Activated T-helper 2 cell treated with anti-CD3 and anti-CD28 coated beads, Interferon-gamma antibody, Interleukin-2, Interleukin-4, amounts not matched to agents 10 μg/mL and 5 μg/mL and 100 μg/mL, durations not matched to agents 14 hours and 24 hours and 36 hours (primary cell): Measurements from ENCODE around the gene CERK. TPM values are rescaled to one million over a fixed set of nuclear protein-coding genes. Genes with fewer than 3 reads are reported as not detected.

Source experiments
- DNase-seq: peaks from one replicate; pipeline ENCODE4 v3.0.0; 2021; ENCODE audit warnings: low spot score
- H3K27ac Mint-ChIP-seq: one replicate; pipeline ENCODE4 v1.8.0; 2021; ENCODE audit warnings: mixed read lengths
- H3K27me3 Mint-ChIP-seq: one replicate; pipeline ENCODE4 v1.8.0; 2021; ENCODE audit warnings: low read depth, mixed read lengths
- H3K36me3 Mint-ChIP-seq: one replicate; pipeline ENCODE4 v1.8.0; 2021; ENCODE audit warnings: low read depth, mixed read lengths
- H3K4me1 Mint-ChIP-seq: one replicate; pipeline ENCODE4 v1.8.0; 2021; ENCODE audit warnings: low read depth, mixed read lengths
- H3K4me3 Mint-ChIP-seq: one replicate; pipeline ENCODE4 v1.8.0; 2021; ENCODE audit warnings: low read depth, mild to moderate bottlenecking, moderate library complexity, mixed read lengths
- H3K9me3 Mint-ChIP-seq: one replicate; pipeline ENCODE4 v1.8.0; 2021; ENCODE audit warnings: mixed read lengths
- intact Hi-C: fragments of 100-400 bp; cut with micrococcal nuclease; formaldehyde crosslinking; loops from one replicate; pipeline ENCODE4 v1.15.1; 2023
- total RNA-seq: library from RNA; stranded (reverse); gene quantifications from 2 replicates; pipeline ENCODE4 v1.2.3, GENCODE V29; 2022

The CERK gene
- total RNA-seq, 1 donor from 2014 or later = 62.8 TPM

DNA sequence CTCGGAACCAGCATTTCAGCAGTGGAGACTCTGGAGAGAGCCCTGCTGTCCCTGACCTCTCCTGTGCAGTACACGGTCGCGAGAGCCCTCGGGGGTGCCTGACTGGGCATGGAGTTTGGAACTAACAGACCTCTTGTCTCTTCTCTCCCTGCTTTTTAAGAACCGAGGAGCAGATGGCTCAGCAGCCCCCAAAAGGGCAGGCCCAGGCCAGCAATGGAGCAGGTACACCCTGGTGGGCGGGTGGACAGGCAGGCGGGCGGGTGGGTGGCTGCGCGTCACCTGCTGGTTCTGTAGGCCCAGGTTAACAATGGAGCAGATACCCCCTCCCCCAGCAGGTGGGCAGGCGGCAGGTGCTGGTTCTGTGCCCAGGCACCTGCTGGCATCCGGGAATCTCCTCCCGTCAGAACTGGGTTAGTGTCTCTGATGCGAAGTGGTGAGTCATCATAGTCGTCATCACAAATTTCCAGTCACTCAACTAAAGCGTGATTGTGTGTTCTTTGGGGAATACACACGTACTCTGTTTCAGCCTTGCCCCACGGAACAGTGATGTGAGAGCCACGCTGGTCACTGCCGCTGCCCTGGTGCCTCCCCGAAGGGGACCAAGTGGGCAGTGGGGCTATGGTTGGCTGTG, 76.7 kb downstream of the CERK start:
- Mint-ChIP-seq H3K27me3 (no peaks in the 10 kb centered on the region), H3K36me3 (peaks cover 17% of the 10 kb centered on the region), H3K4me1 (peaks cover 19% of the 10 kb centered on the region), H3K27ac (peak overlapping the region; percentile 86), H3K9me3 (no peaks in the 10 kb centered on the region), H3K4me3 (no peak overlapping the region)
- intact Hi-C loops = no loop called here
- no peak for DNase-seq

DNA sequence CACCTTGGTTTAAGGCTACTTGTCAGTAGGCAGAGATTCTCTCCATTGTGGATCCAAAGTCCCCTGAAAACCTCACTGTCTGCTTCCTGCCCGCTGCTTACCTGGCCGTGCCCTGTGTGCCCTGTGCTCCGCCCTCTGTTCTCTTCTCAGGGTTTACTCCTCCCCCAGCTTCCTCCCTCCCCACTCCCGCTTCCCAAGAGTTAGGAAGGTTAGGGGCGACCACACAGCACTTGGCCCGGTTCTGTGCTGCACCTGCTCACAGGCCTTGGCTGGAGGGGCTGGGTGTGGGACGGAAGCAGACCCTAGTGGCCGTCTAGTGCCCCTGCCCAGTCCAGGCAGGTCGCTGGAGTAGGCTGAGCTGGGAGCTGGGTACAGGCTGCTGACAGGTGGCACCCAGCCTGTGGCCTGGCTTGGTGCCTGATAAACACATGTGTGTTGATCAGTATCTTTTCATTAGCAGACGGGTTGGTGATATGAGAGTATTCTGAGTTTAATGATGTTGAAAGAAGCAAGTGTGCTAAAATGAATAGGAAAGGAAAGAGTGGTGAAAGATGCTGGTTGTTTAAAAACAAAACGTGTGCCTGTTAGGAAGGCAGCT, 77.3 kb downstream of the CERK start:
- no peaks in the 10 kb centered on the region for H3K27me3 Mint-ChIP-seq
- no peaks in the 10 kb centered on the region for H3K9me3 Mint-ChIP-seq
- intact Hi-C loops = no loop called here
- peaks cover 19% of the 10 kb centered on the region for H3K4me1 Mint-ChIP-seq
- H3K36me3 Mint-ChIP-seq = peaks cover 17% of the 10 kb centered on the region
- no peak overlapping the region for H3K4me3 Mint-ChIP-seq
- no peak for DNase-seq
- peak overlapping the region; percentile 86 for H3K27ac Mint-ChIP-seq

DNA sequence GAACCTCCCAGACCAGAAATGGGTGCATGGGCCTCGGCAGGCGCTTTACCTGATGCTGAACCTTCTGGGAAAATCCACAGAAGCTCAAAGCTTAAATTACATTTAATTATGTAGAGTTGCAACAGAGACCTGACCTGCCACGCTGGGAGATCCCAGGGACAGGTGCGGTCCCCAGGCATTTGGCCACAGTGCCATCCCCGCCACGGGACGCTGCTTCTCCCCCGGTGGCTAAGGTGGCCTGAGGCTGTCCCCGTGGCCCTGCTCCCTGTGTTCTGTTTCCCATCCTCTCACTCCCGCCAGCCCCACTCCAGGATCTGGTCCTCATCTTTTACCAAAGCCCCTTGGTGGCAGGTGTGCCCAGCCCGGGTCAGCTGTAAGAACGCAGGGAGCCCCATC, 78.3 kb downstream of the CERK start:
- Mint-ChIP-seq H3K9me3 (no peaks in the 10 kb centered on the region), H3K4me1 (peaks cover 19% of the 10 kb centered on the region), H3K4me3 (no peak overlapping the region), H3K27ac (peak overlapping the region; percentile 60), H3K27me3 (no peaks in the 10 kb centered on the region), H3K36me3 (peaks cover 15% of the 10 kb centered on the region)
- DNase-seq = no peak
- intact Hi-C loops = no loop called here

DNA sequence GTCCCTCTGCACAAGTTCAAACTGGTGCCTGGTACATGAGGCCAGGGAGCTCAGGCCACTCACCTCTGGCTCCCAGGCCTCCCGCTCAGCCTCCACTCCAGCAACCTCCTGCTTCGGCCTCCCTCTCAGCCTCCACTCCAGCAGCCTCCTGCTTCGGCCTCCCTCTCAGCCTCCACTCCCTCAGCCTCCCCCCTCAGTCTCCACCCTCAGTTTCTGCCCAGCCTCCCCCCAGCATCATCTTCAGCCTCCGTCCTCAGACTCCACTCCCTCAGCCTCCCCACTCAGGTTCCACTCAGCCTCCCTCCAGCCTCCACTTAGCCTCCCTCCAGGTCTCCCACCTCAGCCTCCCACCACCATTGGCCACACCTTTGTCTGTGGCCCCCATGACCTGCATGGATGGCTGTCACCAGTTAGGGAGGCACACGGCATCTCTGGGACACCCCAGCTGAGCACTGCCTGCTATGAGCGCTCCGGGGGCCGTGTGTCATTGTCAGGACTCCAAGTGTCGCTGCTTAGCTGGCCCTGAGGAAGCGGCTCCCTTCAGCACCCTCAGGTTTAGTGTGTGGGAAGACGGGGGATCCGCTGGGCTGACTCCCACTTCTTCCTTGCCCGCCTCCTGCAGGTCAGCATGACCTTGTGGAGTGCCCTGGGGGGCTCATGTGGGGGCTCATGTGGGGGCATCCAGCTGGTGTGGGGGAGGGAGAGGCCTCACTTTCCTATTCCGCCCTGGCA, 78.8 kb downstream of the CERK start:
- Mint-ChIP-seq H3K27ac (no peak overlapping the region), H3K27me3 (no peaks in the 10 kb centered on the region)
- no peak for DNase-seq

DNA sequence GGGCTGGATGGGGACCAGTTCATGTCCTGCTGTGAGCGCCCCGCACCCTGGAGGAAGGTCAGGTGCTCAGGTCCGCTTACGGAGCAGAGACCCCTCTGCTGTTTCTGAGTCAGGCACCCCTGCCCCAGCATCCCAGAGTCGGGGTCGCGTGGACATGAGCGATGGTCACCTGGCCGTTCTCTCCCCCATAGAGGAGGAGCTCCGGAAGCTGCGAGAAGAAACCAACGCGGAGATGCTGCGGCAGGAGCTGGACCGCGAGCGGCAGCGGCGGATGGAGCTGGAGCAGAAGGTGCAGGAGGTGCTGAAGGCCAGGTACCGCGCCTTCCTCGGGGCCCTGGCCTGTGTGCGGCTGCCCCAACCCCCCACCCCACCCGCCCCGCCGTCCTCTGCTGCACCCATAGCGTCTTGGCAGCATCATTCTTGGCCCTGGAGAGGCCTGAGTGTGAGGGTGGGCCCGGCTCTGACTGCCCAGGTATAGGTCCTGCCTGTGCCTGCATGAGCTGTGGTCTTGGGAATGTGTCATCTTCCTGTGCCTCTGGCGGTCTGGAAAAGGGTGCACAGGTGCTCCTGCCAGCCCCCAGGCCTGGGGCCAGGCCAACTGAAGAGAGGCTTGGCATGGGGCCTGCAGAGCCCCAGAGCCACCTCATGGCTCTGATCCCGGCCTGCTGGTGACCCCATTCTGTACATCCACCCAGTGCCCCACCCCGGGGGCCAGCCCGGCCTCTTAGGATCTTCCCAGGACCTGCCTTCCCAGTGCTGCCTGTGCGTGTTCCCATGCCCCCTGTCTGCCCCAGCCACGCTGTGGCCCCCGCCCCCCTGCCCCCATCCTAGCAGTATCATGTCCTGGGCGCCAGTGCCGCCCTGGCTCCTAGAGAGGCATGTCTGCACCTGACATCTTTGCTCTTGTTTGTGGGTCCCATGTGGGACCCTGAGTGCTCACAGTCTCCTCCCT, 79.8 kb downstream of the CERK start:
- no peak overlapping the region for H3K4me3 Mint-ChIP-seq
- H3K4me1 Mint-ChIP-seq = peaks cover 28% of the 10 kb centered on the region
- H3K27ac Mint-ChIP-seq = no peak overlapping the region
- peaks cover 20% of the 10 kb centered on the region for H3K36me3 Mint-ChIP-seq
- intact Hi-C loops = no loop called here
- H3K27me3 Mint-ChIP-seq = no peaks in the 10 kb centered on the region
- no peak for DNase-seq
- no peaks in the 10 kb centered on the region for H3K9me3 Mint-ChIP-seq

More for the DNA sequence above, 78.8 kb downstream of the CERK start:
- intact Hi-C loops = no loop called here
- Mint-ChIP-seq H3K9me3 (no peaks in the 10 kb centered on the region), H3K4me1 (peaks cover 21% of the 10 kb centered on the region), H3K4me3 (no peak overlapping the region), H3K36me3 (peaks cover 15% of the 10 kb centered on the region)

DNA sequence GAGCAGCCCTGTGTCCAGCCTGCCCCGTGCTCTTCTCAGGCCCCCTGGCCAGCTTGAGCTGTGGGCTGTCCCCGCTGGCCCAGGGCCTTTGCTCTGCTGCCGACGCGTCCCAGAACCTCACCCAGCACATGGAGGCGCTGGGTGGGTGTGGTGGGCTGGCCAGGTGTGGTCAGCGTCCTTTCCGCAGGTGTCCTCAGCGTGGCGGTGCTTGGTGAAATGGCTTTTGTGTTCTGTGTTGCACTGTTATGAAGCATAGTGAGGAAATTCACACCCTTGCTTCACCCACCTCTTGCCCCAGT, 80.4 kb downstream of the CERK start:
- Mint-ChIP-seq H3K27me3 (no peaks in the 10 kb centered on the region), H3K27ac (peak overlapping the region; percentile 58), H3K9me3 (no peaks in the 10 kb centered on the region), H3K4me3 (no peak overlapping the region), H3K4me1 (peaks cover 33% of the 10 kb centered on the region), H3K36me3 (peaks cover 23% of the 10 kb centered on the region)
- no peak for DNase-seq
- intact Hi-C loops = no loop called here

DNA sequence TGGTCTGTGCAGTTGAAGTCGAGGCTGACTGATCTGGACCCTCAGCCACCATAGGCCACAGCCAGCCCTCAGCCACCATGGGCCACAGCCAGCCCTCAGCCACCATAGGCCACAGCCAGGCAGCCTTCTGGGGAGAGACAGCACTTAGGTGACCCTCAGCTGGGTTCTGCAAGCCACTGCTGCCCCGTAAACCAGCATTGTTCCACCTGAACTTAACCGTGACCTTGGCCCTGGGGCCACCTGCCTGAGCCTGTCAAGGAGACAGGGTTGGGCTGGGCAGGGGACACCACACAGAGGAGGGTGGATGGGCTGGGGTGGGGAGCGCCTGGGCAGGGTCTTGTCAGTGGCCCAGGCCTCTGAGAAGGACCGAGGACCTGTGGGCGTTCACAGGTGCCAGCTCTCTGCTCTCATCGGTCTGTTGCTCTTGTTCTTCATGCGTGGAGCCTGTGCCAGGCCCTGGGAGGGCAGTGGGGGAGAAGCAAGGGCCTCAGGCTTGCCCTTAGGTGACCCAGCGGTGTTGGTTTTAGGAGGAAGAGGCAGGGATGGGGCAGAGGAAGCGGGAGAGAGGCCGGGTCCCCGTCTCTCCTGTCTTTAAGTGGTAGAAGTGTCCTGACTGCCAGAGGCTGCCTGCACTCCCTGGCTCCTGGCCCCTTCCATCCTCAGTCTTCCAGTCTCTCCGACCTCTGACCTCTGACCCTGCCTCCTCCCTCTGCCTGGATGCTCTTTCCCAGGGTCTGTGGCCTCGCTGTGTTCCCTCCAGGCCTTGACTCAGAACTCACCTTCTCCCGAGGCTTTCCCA, 81.0 kb downstream of the CERK start:
- intact Hi-C loops = no loop called here
- Mint-ChIP-seq H3K36me3 (peaks cover 25% of the 10 kb centered on the region), H3K27ac (peak overlapping the region; percentile 80)

DNA sequence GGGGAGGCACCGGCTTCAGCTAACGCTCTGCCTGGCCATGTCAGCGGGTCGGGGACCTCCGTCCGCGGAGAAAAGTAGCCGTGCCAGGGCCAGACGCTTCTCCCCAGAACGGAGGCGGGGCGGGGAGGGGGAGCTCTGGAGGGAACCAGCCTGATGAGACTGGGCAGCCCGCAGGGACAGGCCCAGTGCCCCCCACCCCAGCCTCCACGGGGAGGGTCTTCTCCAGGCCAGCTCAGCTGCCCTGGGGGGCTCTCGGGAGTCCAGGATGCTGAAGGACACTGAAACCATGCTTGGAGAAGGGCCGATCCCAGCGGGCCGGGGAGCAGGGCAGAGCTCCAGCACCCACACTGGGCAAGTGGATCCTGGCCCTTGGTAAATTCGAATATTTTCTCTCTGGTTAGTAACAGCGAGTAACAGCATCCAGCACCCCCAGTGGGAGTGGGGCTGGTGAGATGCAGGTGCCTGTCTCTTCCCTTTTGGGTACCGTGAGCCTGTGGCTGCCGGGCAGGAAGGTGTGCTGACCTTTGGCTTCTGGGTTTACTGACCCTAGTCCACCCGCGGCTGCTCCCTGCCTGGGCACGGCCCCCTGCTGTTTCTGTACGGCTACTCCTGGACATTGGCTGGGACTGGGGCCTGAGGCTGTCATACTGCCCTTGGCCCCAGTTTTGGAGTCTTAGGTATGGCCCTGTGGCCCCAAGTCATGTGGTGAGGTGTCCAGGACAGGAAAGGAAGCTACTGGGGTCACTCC, 82.0 kb downstream of the CERK start:
- Mint-ChIP-seq H3K36me3 (peaks cover 25% of the 10 kb centered on the region), H3K4me1 (peaks cover 39% of the 10 kb centered on the region), H3K27ac (no peak overlapping the region), H3K9me3 (no peaks in the 10 kb centered on the region), H3K27me3 (no peaks in the 10 kb centered on the region), H3K4me3 (no peak overlapping the region)
- intact Hi-C loops = no loop called here
- no peak for DNase-seq

More for the DNA sequence above, 81.0 kb downstream of the CERK start:
- DNase-seq = no peak
- H3K9me3 Mint-ChIP-seq = no peaks in the 10 kb centered on the region
- H3K27me3 Mint-ChIP-seq = no peaks in the 10 kb centered on the region
- H3K4me1 Mint-ChIP-seq = peaks cover 37% of the 10 kb centered on the region
- no peak overlapping the region for H3K4me3 Mint-ChIP-seq

DNA sequence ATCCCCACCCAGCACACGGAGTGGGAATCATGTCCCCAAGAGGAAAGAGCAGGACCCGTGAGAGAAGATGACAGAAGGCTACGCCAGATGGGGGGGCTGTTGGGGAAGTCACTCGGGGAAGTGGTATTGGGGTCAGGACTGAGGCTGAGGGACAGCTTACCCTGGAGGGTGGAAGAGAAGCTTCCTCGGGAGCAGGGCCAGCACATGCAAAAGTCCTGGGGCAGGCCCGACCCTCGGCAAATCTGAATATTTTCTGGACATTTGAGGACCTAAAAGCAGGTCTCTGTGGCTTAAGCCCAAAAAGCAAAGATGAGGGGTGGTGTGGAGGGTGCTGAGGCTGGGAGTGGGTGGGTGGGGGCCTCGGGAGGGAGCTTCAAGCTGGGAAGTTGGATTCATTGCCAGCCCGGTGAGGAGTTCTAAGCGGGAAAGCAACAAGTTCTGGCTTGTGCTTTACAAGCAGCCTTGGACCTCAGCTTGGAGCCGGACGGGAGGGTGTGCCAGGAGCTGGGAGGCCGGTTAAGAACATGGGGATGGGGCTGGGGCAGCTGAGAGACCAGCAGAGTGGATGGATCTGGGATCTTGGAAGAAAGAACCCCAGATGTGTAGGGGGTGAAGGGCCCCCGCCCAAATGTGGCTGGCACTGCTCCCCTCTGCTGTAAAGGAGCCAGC, 83.0 kb downstream of the CERK start:
- Mint-ChIP-seq H3K4me1 (peaks cover 35% of the 10 kb centered on the region), H3K36me3 (peaks cover 21% of the 10 kb centered on the region), H3K27ac (peak overlapping the region; percentile 68), H3K9me3 (no peaks in the 10 kb centered on the region), H3K27me3 (no peaks in the 10 kb centered on the region), H3K4me3 (no peak overlapping the region)
- DNase-seq = no peak
- intact Hi-C loops = loop anchor here (5.0 kb wide), 1 partner anchor 78 kb away; no protein-coding TSS in a partner anchor

DNA sequence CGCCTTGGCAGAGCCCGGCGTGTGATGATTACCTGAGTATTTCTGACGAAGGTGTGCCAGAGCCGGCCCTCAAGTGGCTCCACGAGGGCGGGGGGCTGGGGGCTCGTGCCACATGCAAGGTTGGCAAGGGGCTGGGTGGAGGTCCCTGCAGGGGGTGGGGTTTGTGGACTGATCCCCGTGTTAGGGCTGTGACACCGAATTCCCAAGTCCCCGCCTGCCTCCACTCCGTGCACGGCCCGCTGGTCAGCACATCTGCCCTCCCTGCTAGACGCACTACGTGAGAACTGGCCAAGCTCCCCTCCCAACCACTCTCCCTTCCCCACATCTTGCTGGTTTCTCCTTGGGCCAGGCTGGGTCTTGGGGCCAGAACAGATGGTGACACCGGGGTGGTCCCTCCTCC, 83.6 kb downstream of the CERK start:
- Mint-ChIP-seq H3K4me1 (peaks cover 35% of the 10 kb centered on the region), H3K4me3 (no peak overlapping the region), H3K9me3 (no peaks in the 10 kb centered on the region), H3K36me3 (peaks cover 20% of the 10 kb centered on the region), H3K27ac (peak overlapping the region; percentile 68), H3K27me3 (no peaks in the 10 kb centered on the region)
- intact Hi-C loops = loop anchor here (5.0 kb wide), 1 partner anchor 77 kb away; no protein-coding TSS in a partner anchor
- no peak for DNase-seq

DNA sequence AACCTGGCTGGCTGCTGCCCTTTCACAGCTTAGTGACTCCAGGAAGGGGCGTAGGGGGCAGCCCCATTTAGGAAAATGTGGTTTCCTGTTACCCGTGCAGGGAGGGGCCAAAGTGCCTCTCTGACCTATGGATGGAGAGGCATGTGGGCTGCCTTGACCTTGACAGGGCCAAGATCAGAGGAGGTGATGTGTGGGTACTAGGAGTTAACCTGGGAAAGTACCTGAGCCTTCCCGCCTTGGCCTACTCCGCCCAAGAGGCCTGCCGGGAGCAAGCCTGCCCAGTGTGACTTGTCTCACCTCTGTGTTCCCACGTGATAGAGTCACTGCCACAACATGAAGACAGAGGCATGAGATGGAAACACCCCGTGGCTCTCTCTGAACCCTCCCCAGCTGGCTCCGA, 84.5 kb downstream of the CERK start:
- DNase-seq = no peak
- intact Hi-C loops = loop anchor here (1.0 to 5.0 kb wide), 5 partner anchors 21 to 85 kb away; partner anchors contain the start of gene CERK
- Mint-ChIP-seq H3K4me1 (peaks cover 35% of the 10 kb centered on the region), H3K36me3 (peaks cover 13% of the 10 kb centered on the region), H3K27me3 (no peaks in the 10 kb centered on the region), H3K4me3 (peak overlapping the region; percentile 60), H3K27ac (peak overlapping the region; percentile 90), H3K9me3 (no peaks in the 10 kb centered on the region)
